Measurements from ENCODE around the gene ABHD6.
"Not testable (repeated sequence)": the region's sequence is repeated elsewhere in the genome, so short reads cannot be mapped to it uniquely, and the experiment has no call there.

ABHD6 gene

GRCh38 chr3:58210761-58211460, 26.7 kb upstream of the ABHD6 start, which contains the start of gene DNASE1L3:
Gene DNASE1L3 (minus strand): TSS chr3:58210972. CDS start chr3:58210906, 66 bp downstream.
- no peak for DNase-seq

GRCh38 chr3:58214484-58215316, 22.9 kb upstream of the ABHD6 start:
- no peak for DNase-seq

GRCh38 chr3:58215317-58216025, 22.1 kb upstream of the ABHD6 start:
- DNase-seq, result no peak

- DNase-seq, result no peak
These were observed 20.9 kb upstream of the ABHD6 start for GRCh38 chr3:58216496-58217195.

GRCh38 chr3:58217209-58217811, 20.3 kb upstream of the ABHD6 start:
- peak; percentile 31 for DNase-seq

GRCh38 chr3:58218904-58219303, 18.7 kb upstream of the ABHD6 start:
- no peak for DNase-seq

- no peak for DNase-seq
These were observed 15.3 kb upstream of the ABHD6 start for GRCh38 chr3:58222161-58222724.

- no peak for DNase-seq
These were observed 13.7 kb upstream of the ABHD6 start for GRCh38 chr3:58223855-58224254.

- not testable (repeated sequence) for DNase-seq
These were observed 9.7 kb upstream of the ABHD6 start for GRCh38 chr3:58227933-58228332.

- no peak for DNase-seq
These were observed 6.6 kb upstream of the ABHD6 start for GRCh38 chr3:58230876-58231552.

GRCh38 chr3:58231666-58232065, 5.9 kb upstream of the ABHD6 start:
- DNase-seq, result peak; percentile 31

GRCh38 chr3:58234516-58234931, 3.1 kb upstream of the ABHD6 start:
- DNase-seq, result peak; percentile 20

GRCh38 chr3:58235970-58236369, 1.6 kb upstream of the ABHD6 start:
- DNase-seq, result no peak

- DNase-seq, result no peak
These were observed 910 bp upstream of the ABHD6 start for GRCh38 chr3:58236527-58237237.

- no peak for DNase-seq
These were observed 519 bp downstream of the ABHD6 start for GRCh38 chr3:58237941-58238681.

GRCh38 chr3:58238830-58239229, 1.2 kb downstream of the ABHD6 start:
- no peak for DNase-seq

- DNase-seq, result no peak
These were observed 3.9 kb downstream of the ABHD6 start for GRCh38 chr3:58241306-58242044.

GRCh38 chr3:58242340-58242739, 4.7 kb downstream of the ABHD6 start:
- no peak for DNase-seq

GRCh38 chr3:58242860-58243259, 5.3 kb downstream of the ABHD6 start:
- DNase-seq, result not testable (repeated sequence)

Data from fibroblast of skin of abdomen (primary cell).